Uterus (tissue), 2 donors: ENCODE measurements around the gene LBHD2.

Experiments used
- POLR2A ChIP-seq, 2 donors: fragments of 450-650 bp; IDR thresholded peaks; one replicate each; pipeline ENCODE4 v1.6.1; 2016; ENCODE audit warnings: antibody characterized with exemption in 2 of 2, mild to moderate bottlenecking in 1 of 2, moderate library complexity in 1 of 2
- TF ChIP-seq, protein P1 (sequence below), 4 experiments: fragments of 200-600 bp in 2 of 4; fragments of 450-650 bp in 2 of 4; sonication (generic) in 2 of 4; IDR thresholded peaks; one replicate each; pipeline ENCODE4 v1.5.1; 2016 to 2019; ENCODE audit warnings: antibody characterized with exemption in 4 of 4, mild to moderate bottlenecking in 2 of 4, moderate library complexity in 1 of 4

- TF ChIP-seq, protein P1, sequence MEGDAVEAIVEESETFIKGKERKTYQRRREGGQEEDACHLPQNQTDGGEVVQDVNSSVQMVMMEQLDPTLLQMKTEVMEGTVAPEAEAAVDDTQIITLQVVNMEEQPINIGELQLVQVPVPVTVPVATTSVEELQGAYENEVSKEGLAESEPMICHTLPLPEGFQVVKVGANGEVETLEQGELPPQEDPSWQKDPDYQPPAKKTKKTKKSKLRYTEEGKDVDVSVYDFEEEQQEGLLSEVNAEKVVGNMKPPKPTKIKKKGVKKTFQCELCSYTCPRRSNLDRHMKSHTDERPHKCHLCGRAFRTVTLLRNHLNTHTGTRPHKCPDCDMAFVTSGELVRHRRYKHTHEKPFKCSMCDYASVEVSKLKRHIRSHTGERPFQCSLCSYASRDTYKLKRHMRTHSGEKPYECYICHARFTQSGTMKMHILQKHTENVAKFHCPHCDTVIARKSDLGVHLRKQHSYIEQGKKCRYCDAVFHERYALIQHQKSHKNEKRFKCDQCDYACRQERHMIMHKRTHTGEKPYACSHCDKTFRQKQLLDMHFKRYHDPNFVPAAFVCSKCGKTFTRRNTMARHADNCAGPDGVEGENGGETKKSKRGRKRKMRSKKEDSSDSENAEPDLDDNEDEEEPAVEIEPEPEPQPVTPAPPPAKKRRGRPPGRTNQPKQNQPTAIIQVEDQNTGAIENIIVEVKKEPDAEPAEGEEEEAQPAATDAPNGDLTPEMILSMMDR (IDR thresholded peaks at IDR 0.05), result no peak
- TF ChIP-seq POLR2A (IDR thresholded peaks at IDR 0.05), result no peak
Observed at GRCh38 chr14:103122585-103122946, 38.6 kb downstream of the LBHD2 start.
